Measurements from ENCODE around the gene NEK10.

DNA sequence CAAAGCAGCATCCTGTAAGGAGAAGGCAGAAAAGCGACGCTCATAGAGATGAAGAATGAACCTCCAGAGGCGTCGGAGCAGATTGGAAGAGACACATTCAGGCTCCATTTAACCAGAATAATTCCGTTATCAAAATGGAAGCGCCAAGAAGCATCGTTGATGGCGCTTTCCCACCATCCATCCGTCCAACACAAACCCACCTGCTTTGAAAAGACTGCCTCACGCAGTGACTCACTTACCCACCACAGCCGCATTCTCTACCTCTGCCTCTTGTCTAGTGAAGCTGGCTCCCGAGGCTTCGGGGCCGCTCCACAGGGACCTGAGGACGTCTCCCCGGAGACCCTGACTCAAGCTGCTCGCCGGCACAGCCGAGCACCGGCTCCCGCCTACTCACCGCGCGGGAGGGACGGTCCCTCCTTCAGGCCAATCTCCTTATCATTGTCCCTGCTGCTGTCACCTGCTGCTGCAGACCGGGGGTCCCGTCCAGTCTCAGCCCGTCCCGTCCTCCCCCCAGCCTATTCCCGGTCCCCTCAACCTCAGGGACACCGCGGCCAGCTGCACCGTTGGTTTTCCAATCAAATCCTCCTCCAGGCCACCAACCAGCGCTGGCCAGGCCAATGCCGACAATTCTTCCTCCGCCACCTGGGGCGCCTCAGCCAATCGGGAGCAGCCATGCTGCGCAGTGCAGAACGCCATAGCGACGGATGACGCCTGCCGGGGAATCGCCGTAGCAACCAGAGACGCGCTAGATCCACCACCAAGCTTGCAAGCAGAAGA, at the start of gene NEK10:
- TF ChIP-seq EZH2 (IDR thresholded peaks at IDR 0.05): no peak
- no peak for TF ChIP-seq POLR2AphosphoS5 (IDR thresholded peaks at IDR 0.05; ENCODE audit: borderline replicate concordance, low read depth, low read length)
- no peak for TF ChIP-seq FOXP2 (optimal IDR thresholded peaks at IDR 0.05; ENCODE audit: control extremely low read depth, extremely low read length, insufficient read depth)

Data from SK-N-MC (cell line).